PC-9 (cell line): ENCODE measurements around the gene STARD13. TPM values are rescaled to one million over a fixed set of nuclear protein-coding genes. Genes with fewer than 3 reads are reported as not detected.

Experiments used
- BruUV-seq: library from RNA; stranded (reverse); fragments of 400-500 nt; replicated peaks from 2 replicates; lab custom pipeline; 2021; lab: Mats Ljungman, UMichigan
- CTCF ChIA-PET: fragments of 300-600 bp; sonication (Branson Sonifier 250); formaldehyde crosslinking; loops from one replicate; lab custom pipeline; 2022; ENCODE audit warnings: antibody characterized with exemption; lab: Charles Lee
- POLR2A ChIA-PET: fragments of 300-600 bp; sonication (Branson Sonifier 250); formaldehyde crosslinking; loops from one replicate; lab custom pipeline; 2022; ENCODE audit warnings: antibody characterized with exemption; ENCODE audit not compliant: unreplicated experiment; lab: Charles Lee
- DNase-seq, 2 experiments: peaks; one replicate each; pipeline versions ENCODE4 v3.0.0 to v3.0.0-alpha.2; 2015 to 2022; ENCODE audit warnings: mixed read lengths in 1 of 2
- H2AFZ ChIP-seq: fragments of 200-600 bp; sonication (generic); 2 replicates; pipeline ENCODE4 v1.8.1; 2017; ENCODE audit warnings: antibody characterized with exemption
- H3F3A ChIP-seq: fragments of 200-600 bp; sonication (generic); 2 replicates; pipeline ENCODE4 v1.8.1; 2017; ENCODE audit warnings: antibody characterized with exemption, mild to moderate bottlenecking, low read depth; ENCODE audit not compliant: insufficient read depth
- H3K27ac ChIP-seq: fragments of 200-600 bp; sonication (generic); 2 replicates; pipeline ENCODE4 v1.6.1; 2016; ENCODE audit warnings: mixed run types
- H3K27me3 ChIP-seq: fragments of 200-600 bp; sonication (generic); 2 replicates; pipeline ENCODE4 v1.6.1; 2016; ENCODE audit warnings: low read depth, mixed run types; ENCODE audit not compliant: insufficient read depth
- H3K36me3 ChIP-seq: fragments of 200-600 bp; sonication (generic); 2 replicates; pipeline ENCODE4 v1.6.1; 2016; ENCODE audit warnings: low read depth, mixed run types
- H3K4me1 ChIP-seq: fragments of 200-600 bp; sonication (generic); replicated peaks from 2 replicates; pipeline ENCODE4 v1.6.1; 2016; ENCODE audit warnings: mixed run types; ENCODE audit not compliant: insufficient read depth
- H3K4me2 ChIP-seq: fragments of 200-600 bp; sonication (generic); 2 replicates; pipeline ENCODE4 v1.6.1; 2017; ENCODE audit warnings: mixed run types
- H3K4me3 ChIP-seq: fragments of 200-600 bp; sonication (generic); 2 replicates; pipeline ENCODE4 v1.6.1; 2016; ENCODE audit warnings: mixed run types
- H3K79me2 ChIP-seq: fragments of 200-600 bp; sonication (generic); 2 replicates; pipeline ENCODE4 v1.6.1; 2017; ENCODE audit warnings: low read depth, mixed run types
- H3K9me2 ChIP-seq: fragments of 200-600 bp; sonication (generic); 2 replicates; pipeline ENCODE4 v1.8.1; 2017; ENCODE audit warnings: mild to moderate bottlenecking; ENCODE audit not compliant: insufficient read depth
- H3K9me3 ChIP-seq: fragments of 200-600 bp; sonication (generic); 2 replicates; pipeline ENCODE4 v1.8.1; 2016; ENCODE audit warnings: low read depth; ENCODE audit not compliant: insufficient read depth
- H4K20me1 ChIP-seq: fragments of 200-600 bp; sonication (generic); 2 replicates; pipeline ENCODE4 v1.8.1; 2017; ENCODE audit not compliant: insufficient read depth
- EZH2 ChIP-seq: fragments of 200-600 bp; sonication (generic); IDR thresholded peaks from 2 replicates; pipeline ENCODE4 v1.8.0; 2017; ENCODE audit warnings: antibody characterized with exemption, low read depth
- intact Hi-C: fragments of 100-400 bp; cut with micrococcal nuclease; formaldehyde crosslinking; loops from one replicate; pipeline ENCODE4 v1.10.0; 2022; ENCODE audit not compliant: unreplicated experiment
- total RNA-seq: library from RNA; stranded (reverse); gene quantifications from 2 replicates; pipeline ENCODE4 v1.2.3, GENCODE V29; 2021
- TF ChIP-seq, protein P1 (sequence below): fragments of 200-600 bp; sonication (generic); conservative IDR thresholded peaks from 2 replicates; pipeline ENCODE4 v1.6.1; 2017; ENCODE audit warnings: mixed run types, antibody characterized with exemption, mild to moderate bottlenecking, moderate library complexity

The STARD13 gene
- total RNA-seq, 1 experiment from 2014 or later: 19.6 TPM

DNA sequence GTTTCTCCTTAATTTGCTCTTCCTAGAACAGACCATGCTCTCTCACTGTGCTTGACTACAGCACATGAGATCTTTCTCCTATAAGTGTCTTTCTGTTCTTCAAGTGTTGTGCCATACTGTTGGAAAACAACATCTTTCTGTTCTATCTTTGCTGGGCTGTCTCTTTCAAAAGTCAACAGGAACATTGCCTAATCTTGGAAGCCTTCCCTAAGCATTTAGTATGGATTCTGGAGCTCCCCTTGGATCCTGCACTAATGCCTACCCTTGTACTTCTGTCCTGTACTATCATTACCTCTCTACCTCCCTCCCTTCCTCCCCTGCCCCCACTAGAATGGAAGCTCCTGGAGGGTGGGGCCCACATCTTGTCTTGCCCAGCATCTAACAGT, 26.8 kb downstream of the STARD13 start:
- ChIA-PET POLR2A (no interaction called here), CTCF (no interaction called here)
- Histone ChIP-seq H3K4me3 (no peak overlapping the region), H3K4me1 (peaks cover 25% of the 10 kb centered on the region), H3K9me3 (no peaks in the 10 kb centered on the region), H2AFZ (no peak overlapping the region), H3F3A (peaks cover 20% of the 10 kb centered on the region; the same call in 1 of the 2 replicates), H4K20me1 (no peaks in the 10 kb centered on the region), H3K27ac (no peak overlapping the region), H3K9me2 (no peaks in the 10 kb centered on the region), H3K4me2 (no peak overlapping the region), H3K79me2 (peaks cover 32% of the 10 kb centered on the region), H3K36me3 (no peaks in the 10 kb centered on the region), H3K27me3 (no peaks in the 10 kb centered on the region)
- intact Hi-C loops: no loop called here
- no TSS peak for BruUV-seq
- no peak for DNase-seq
- no peak for TF ChIP-seq EZH2
- TF ChIP-seq, protein P1, sequence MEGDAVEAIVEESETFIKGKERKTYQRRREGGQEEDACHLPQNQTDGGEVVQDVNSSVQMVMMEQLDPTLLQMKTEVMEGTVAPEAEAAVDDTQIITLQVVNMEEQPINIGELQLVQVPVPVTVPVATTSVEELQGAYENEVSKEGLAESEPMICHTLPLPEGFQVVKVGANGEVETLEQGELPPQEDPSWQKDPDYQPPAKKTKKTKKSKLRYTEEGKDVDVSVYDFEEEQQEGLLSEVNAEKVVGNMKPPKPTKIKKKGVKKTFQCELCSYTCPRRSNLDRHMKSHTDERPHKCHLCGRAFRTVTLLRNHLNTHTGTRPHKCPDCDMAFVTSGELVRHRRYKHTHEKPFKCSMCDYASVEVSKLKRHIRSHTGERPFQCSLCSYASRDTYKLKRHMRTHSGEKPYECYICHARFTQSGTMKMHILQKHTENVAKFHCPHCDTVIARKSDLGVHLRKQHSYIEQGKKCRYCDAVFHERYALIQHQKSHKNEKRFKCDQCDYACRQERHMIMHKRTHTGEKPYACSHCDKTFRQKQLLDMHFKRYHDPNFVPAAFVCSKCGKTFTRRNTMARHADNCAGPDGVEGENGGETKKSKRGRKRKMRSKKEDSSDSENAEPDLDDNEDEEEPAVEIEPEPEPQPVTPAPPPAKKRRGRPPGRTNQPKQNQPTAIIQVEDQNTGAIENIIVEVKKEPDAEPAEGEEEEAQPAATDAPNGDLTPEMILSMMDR: no peak

DNA sequence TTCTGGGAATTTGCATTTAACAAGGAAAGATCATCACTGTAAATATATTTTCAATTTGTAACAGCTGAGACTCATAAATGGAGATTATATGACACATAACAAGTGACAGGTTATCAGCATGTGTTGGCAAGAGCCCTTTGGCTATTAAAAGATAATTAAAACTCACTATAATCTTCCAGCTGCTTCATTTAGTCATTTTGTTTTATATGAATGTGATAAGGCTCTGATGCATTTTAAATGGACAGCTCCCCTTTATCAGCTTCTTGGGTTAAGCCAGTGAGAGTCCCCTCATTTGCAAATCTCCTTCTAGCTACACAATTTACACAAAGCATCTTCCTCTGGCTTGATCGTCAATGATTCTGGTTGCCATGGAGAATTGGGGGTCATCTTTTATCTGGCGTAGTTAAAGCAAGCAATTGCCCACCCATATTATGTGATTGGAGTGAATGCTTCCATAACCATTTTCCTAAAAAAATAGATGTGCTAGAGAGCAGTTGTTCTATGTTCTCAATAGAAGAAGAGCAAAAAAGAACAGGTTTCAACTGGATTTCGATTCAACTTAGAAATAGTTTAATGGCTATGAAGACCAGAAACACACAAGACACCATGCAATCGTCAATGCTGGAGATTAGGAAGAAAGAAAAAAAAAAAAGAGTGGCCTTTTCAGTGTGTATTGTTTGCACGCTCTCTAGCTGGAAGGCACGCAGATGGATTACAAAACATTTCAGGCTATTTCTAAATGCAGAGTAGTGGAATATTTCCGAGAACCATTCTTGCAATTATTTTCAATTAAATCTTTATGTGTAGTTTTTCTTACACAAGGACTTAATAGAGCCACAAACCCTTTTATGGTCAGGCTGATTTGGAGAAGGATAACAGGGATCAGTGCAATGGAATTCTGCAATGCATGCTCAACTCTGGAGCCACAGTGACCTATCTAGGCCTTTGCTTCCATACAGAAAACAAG, 27.4 kb downstream of the STARD13 start:
- CTCF ChIA-PET: no interaction called here
- H3K36me3 ChIP-seq: no peaks in the 10 kb centered on the region
- peaks cover 19% of the 10 kb centered on the region; the same call in 1 of the 2 replicates for H3F3A ChIP-seq
- peaks cover 18% of the 10 kb centered on the region for H3K4me1 ChIP-seq
- H2AFZ ChIP-seq: no peak overlapping the region
- no TSS peak for BruUV-seq
- intact Hi-C loops: no loop called here
- no peak for DNase-seq
- H3K9me3 ChIP-seq: no peaks in the 10 kb centered on the region
- POLR2A ChIA-PET: no interaction called here
- TF ChIP-seq, protein P1: no peak
- TF ChIP-seq EZH2: no peak
- H3K27me3 ChIP-seq: no peaks in the 10 kb centered on the region
- no peak overlapping the region for H3K4me3 ChIP-seq
- peaks cover 26% of the 10 kb centered on the region for H3K79me2 ChIP-seq
- no peak overlapping the region for H3K27ac ChIP-seq
- no peaks in the 10 kb centered on the region for H3K9me2 ChIP-seq
- H4K20me1 ChIP-seq: no peaks in the 10 kb centered on the region
- H3K4me2 ChIP-seq: no peak overlapping the region

DNA sequence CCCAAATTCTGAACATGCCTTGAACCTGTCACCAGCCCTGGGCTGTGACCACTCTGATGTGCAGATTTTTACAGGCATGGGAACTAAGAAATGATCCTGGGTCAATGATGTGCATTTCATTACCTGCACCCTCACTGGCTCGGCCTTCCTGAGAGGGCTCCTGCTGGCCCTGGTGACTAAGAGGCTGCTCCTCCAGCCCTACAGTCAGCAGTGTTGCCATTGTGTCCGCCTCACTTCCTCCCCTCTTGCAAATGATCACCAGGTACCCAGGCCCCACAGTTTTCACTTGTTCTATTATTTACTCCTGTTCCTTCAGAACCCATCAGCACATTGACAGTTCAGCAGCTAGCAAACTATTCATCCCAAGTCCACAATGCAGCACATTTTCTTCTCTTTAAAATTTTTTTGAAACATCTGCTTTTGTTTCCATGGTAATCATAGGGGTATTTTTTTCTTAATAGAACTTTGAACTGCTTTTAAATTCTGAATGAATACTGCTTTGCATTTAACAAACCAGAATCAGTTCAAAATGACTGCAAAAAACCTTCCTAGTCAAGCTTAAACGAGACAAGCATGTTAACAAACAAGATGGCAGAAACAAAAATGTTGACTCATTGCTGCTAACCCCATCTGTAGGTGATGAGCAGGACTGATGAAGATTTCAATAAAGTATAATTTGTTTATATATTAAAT, 29.3 kb downstream of the STARD13 start:
- intact Hi-C loops: no loop called here
- no peak for DNase-seq
- peaks cover 9% of the 10 kb centered on the region for H3F3A ChIP-seq
- H3K9me2 ChIP-seq: no peaks in the 10 kb centered on the region
- H3K27me3 ChIP-seq: no peaks in the 10 kb centered on the region
- H3K4me3 ChIP-seq: no peak overlapping the region
- POLR2A ChIA-PET: no interaction called here
- peaks cover 15% of the 10 kb centered on the region for H3K4me1 ChIP-seq
- H3K79me2 ChIP-seq: peaks cover 28% of the 10 kb centered on the region
- H4K20me1 ChIP-seq: no peaks in the 10 kb centered on the region
- H3K36me3 ChIP-seq: no peaks in the 10 kb centered on the region
- no peak for TF ChIP-seq EZH2
- TF ChIP-seq, protein P1: no peak
- no peak overlapping the region for H3K27ac ChIP-seq
- no peak overlapping the region for H2AFZ ChIP-seq
- BruUV-seq: no TSS peak
- no peaks in the 10 kb centered on the region for H3K9me3 ChIP-seq
- CTCF ChIA-PET: interaction anchor here (0.6 kb wide), 1 partner anchor 111 kb away, joined by 3 read pairs; no protein-coding TSS in a partner anchor
- no peak overlapping the region for H3K4me2 ChIP-seq
